Trophoblast cell (in vitro differentiated cells and primary cell): ENCODE measurements around the gene TEDC1.

Source experiments
- DNase-seq, 2 donors: peaks; one replicate each; pipeline ENCODE4 v3.0.0-alpha.2; 2016
- H2AFZ ChIP-seq: 2 replicates; pipeline ENCODE4 v1.6.1; 2013; ENCODE audit warnings: low read length, moderate library complexity, mild to moderate bottlenecking; ENCODE audit not compliant: insufficient read depth, poor library complexity
- H2AK5ac ChIP-seq: 2 replicates; pipeline ENCODE4 v1.6.1; 2013; ENCODE audit warnings: mild to moderate bottlenecking, low read length
- H2BK120ac ChIP-seq: 2 replicates; pipeline ENCODE4 v1.6.1; 2013; ENCODE audit warnings: low read length, mild to moderate bottlenecking, moderate library complexity; ENCODE audit not compliant: insufficient read depth, poor library complexity
- H2BK12ac ChIP-seq: 2 replicates; pipeline ENCODE4 v1.6.1; 2013; ENCODE audit warnings: mild to moderate bottlenecking, low read length, moderate library complexity
- H2BK5ac ChIP-seq: 2 replicates; pipeline ENCODE4 v1.6.1; 2013; ENCODE audit warnings: low read length, low read depth, moderate library complexity, mild to moderate bottlenecking; ENCODE audit not compliant: poor library complexity
- H3K14ac ChIP-seq: 2 replicates; pipeline ENCODE4 v1.6.1; 2013; ENCODE audit warnings: mild to moderate bottlenecking, low read length
- H3K18ac ChIP-seq: 2 replicates; pipeline ENCODE4 v1.6.1; 2013; ENCODE audit warnings: mild to moderate bottlenecking, low read length
- H3K23ac ChIP-seq: 2 replicates; pipeline ENCODE4 v1.6.1; 2013; ENCODE audit warnings: low read length
- H3K27ac ChIP-seq: 2 replicates; pipeline ENCODE4 v1.5.1; 2013; ENCODE audit warnings: low read depth, mild to moderate bottlenecking, inconsistent platforms, low read length, moderate library complexity
- H3K27me3 ChIP-seq: 2 replicates; pipeline ENCODE4 v1.6.1; 2013; ENCODE audit warnings: inconsistent platforms, mild to moderate bottlenecking, low read length, moderate library complexity; ENCODE audit not compliant: insufficient read depth
- H3K36me3 ChIP-seq, 2 experiments: 1 replicate in 1 of 2; 2 replicates in 1 of 2; pipeline ENCODE4 v1.6.1; 2013; ENCODE audit warnings: low read length in 2 of 2, mild to moderate bottlenecking in 2 of 2, moderate library complexity in 1 of 2; ENCODE audit not compliant: insufficient read depth in 2 of 2, control insufficient read depth in 1 of 2
- H3K4ac ChIP-seq: 2 replicates; pipeline ENCODE4 v1.6.1; 2013; ENCODE audit warnings: low read depth, mild to moderate bottlenecking, low read length, moderate library complexity
- H3K4me1 ChIP-seq, 2 experiments: 1 replicate in 1 of 2; 2 replicates in 1 of 2; pipeline ENCODE4 v1.6.1; 2013; ENCODE audit warnings: low read length in 2 of 2, mild to moderate bottlenecking in 2 of 2, moderate library complexity in 1 of 2; ENCODE audit not compliant: insufficient read depth in 2 of 2, control insufficient read depth in 1 of 2
- H3K4me2 ChIP-seq: 2 replicates; pipeline ENCODE4 v1.6.1; 2013; ENCODE audit warnings: inconsistent platforms, mild to moderate bottlenecking, low read length, moderate library complexity
- H3K4me3 ChIP-seq: 2 replicates; pipeline ENCODE4 v1.5.1; 2013; ENCODE audit warnings: mild to moderate bottlenecking, low read depth, low read length, inconsistent platforms
- H3K79me1 ChIP-seq: one replicate; pipeline ENCODE4 v1.6.1; 2013; ENCODE audit warnings: low read length
- H3K79me2 ChIP-seq: 2 replicates; pipeline ENCODE4 v1.6.1; 2013; ENCODE audit warnings: low read length, mild to moderate bottlenecking; ENCODE audit not compliant: control insufficient read depth, insufficient read depth, poor library complexity
- H3K9ac ChIP-seq: 2 replicates; pipeline ENCODE4 v1.6.1; 2013; ENCODE audit warnings: mild to moderate bottlenecking, low read length
- H3K9me3 ChIP-seq: 2 replicates; pipeline ENCODE4 v1.6.1; 2013; ENCODE audit warnings: low read depth, mild to moderate bottlenecking, control low read depth, inconsistent platforms, low read length; ENCODE audit not compliant: insufficient read depth
- H4K12ac ChIP-seq: 2 replicates; pipeline ENCODE4 v1.6.1; 2013; ENCODE audit warnings: low read depth, mild to moderate bottlenecking, low read length, moderate library complexity
- H4K8ac ChIP-seq: 2 replicates; pipeline ENCODE4 v1.6.1; 2013; ENCODE audit warnings: low read depth, mild to moderate bottlenecking, low read length, moderate library complexity
- H4K91ac ChIP-seq: one replicate; pipeline ENCODE4 v1.6.1; 2013; ENCODE audit warnings: low read depth, mild to moderate bottlenecking, low read length, moderate library complexity
- WGBS: extraction: QIAGEN DNeasy Blood & Tissue Kit; methylation state at CpG from one replicate; pipeline ENCODE4 v1.1.7; 2013; ENCODE audit warnings: missing lambda C conversion rate; ENCODE audit not compliant: insufficient read length, insufficient coverage; ENCODE audit errors: extremely low coverage; 5-methylcytosine and 5-hydroxymethylcytosine counted together

TEDC1 gene

GRCh38 chr14:105508601-105509000 is 17.6 kb downstream of the TEDC1 start:
- Histone ChIP-seq H3K4me1 (no peaks in the 10 kb centered on the region), H3K18ac (no peak overlapping the region), H2BK12ac (no peak overlapping the region), H3K4ac (no peak overlapping the region), H3K36me3 (no peaks in the 10 kb centered on the region), H3K27ac (no peak overlapping the region), H3K27me3 (no peaks in the 10 kb centered on the region), H4K12ac (no peak overlapping the region), H3K9ac (no peak overlapping the region), H3K9me3 (peaks cover 38% of the 10 kb centered on the region), H3K79me1 (no peaks in the 10 kb centered on the region), H3K4me2 (no peak overlapping the region), H2BK5ac (no peak overlapping the region), H3K23ac (no peak overlapping the region), H2AFZ (no peak overlapping the region), H2BK120ac (no peak overlapping the region), H4K91ac (no peak overlapping the region), H2AK5ac (no peak overlapping the region), H3K14ac (no peak overlapping the region), H3K4me3 (no peak overlapping the region), H4K8ac (no peak overlapping the region), H3K79me2 (no peaks in the 10 kb centered on the region)
- DNase-seq, result no peak
- WGBS, result no CpG with 5 or more reads among the region's 12 CpGs

GRCh38 chr14:105517096-105517495 is 26.1 kb downstream of the TEDC1 start:
- Histone ChIP-seq H2AK5ac (no peak overlapping the region), H3K14ac (no peak overlapping the region), H3K18ac (no peak overlapping the region), H3K79me1 (no peaks in the 10 kb centered on the region), H3K4ac (no peak overlapping the region), H3K4me1 (no peaks in the 10 kb centered on the region), H2AFZ (no peak overlapping the region), H3K27ac (no peak overlapping the region), H4K91ac (no peak overlapping the region), H4K8ac (no peak overlapping the region), H2BK12ac (no peak overlapping the region), H4K12ac (no peak overlapping the region), H3K36me3 (no peaks in the 10 kb centered on the region), H2BK120ac (no peak overlapping the region), H3K9me3 (peaks cover 20% of the 10 kb centered on the region), H2BK5ac (no peak overlapping the region), H3K4me3 (no peak overlapping the region), H3K4me2 (no peak overlapping the region), H3K23ac (no peak overlapping the region), H3K27me3 (no peaks in the 10 kb centered on the region), H3K79me2 (no peaks in the 10 kb centered on the region), H3K9ac (no peak overlapping the region)
- no CpG with 5 or more reads among the region's 5 CpGs for WGBS
- no peak for DNase-seq

DNA sequence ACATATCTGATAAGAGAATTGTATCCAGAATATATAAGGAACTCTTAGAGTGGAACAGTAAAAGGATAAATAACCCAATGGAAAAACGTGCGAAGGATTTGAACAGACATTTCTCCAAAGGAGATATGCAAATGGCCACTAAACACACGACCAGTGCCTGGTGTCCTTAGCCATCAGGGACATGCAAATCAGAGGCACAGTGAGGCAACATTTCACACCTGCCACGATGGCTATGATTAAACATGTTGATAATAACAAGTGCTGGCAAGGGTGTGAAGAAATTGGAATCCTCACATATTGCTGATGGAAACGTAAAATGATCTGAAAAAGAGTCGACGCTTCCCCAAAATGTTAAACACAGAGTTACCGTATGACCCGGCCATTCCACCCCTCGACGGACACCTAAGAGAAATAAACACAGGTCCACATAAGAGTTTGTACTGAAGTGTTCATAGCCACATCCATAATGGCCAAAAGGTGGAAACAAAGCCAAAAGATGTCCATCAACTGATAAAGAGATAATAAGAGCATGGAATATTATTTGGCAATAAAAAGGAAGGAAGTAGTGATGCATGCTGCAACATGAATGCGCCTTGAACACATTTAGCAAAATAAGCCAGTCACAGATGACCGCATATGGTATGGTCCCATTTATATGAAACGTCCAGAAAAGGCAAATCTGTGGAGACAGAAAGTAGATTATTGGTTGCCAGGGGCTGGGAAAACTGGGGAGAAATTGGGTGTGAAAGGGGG is 29.1 kb downstream of the TEDC1 start:
- Histone ChIP-seq H3K14ac (no peak overlapping the region), H4K8ac (no peak overlapping the region), H2BK5ac (no peak overlapping the region), H3K4me1 (no peaks in the 10 kb centered on the region), H3K79me2 (no peaks in the 10 kb centered on the region), H2BK120ac (no peak overlapping the region), H3K27me3 (no peaks in the 10 kb centered on the region), H4K12ac (no peak overlapping the region), H3K4ac (no peak overlapping the region), H2AK5ac (no peak overlapping the region), H3K23ac (no peak overlapping the region), H3K18ac (no peak overlapping the region), H3K4me2 (no peak overlapping the region), H2BK12ac (no peak overlapping the region), H2AFZ (no peak overlapping the region), H3K27ac (no peak overlapping the region), H3K9me3 (peaks cover 9% of the 10 kb centered on the region), H3K36me3 (no peaks in the 10 kb centered on the region), H3K9ac (no peak overlapping the region), H4K91ac (no peak overlapping the region), H3K79me1 (no peaks in the 10 kb centered on the region), H3K4me3 (no peak overlapping the region)
- WGBS, result no CpG with 5 or more reads among the region's 14 CpGs
- DNase-seq, result peak; percentile 64 to 78

GRCh38 chr14:105525326-105525725 is 34.3 kb downstream of the TEDC1 start:
- no peak overlapping the region for H2BK120ac ChIP-seq
- H3K23ac ChIP-seq, result no peak overlapping the region
- H4K8ac ChIP-seq, result no peak overlapping the region
- H3K79me1 ChIP-seq, result no peaks in the 10 kb centered on the region
- peaks cover 21% of the 10 kb centered on the region for H3K27me3 ChIP-seq
- no peak overlapping the region for H3K14ac ChIP-seq
- no peak overlapping the region for H2BK5ac ChIP-seq
- H3K4me1 ChIP-seq, result no peaks in the 10 kb centered on the region
- no peak for DNase-seq
- no peaks in the 10 kb centered on the region for H3K79me2 ChIP-seq
- peaks cover 27% of the 10 kb centered on the region for H3K9me3 ChIP-seq
- no peak overlapping the region for H4K12ac ChIP-seq
- no peak overlapping the region for H3K27ac ChIP-seq
- no peak overlapping the region for H2AFZ ChIP-seq
- H3K18ac ChIP-seq, result no peak overlapping the region
- H3K9ac ChIP-seq, result no peak overlapping the region
- H3K4ac ChIP-seq, result no peak overlapping the region
- no peaks in the 10 kb centered on the region for H3K36me3 ChIP-seq
- H2AK5ac ChIP-seq, result no peak overlapping the region
- no peak overlapping the region for H3K4me3 ChIP-seq
- H2BK12ac ChIP-seq, result no peak overlapping the region
- WGBS, result no CpG with 5 or more reads among the region's 9 CpGs
- no peak overlapping the region for H4K91ac ChIP-seq
- no peak overlapping the region for H3K4me2 ChIP-seq
